ENCODE results near the gene TAF1.

DNA sequence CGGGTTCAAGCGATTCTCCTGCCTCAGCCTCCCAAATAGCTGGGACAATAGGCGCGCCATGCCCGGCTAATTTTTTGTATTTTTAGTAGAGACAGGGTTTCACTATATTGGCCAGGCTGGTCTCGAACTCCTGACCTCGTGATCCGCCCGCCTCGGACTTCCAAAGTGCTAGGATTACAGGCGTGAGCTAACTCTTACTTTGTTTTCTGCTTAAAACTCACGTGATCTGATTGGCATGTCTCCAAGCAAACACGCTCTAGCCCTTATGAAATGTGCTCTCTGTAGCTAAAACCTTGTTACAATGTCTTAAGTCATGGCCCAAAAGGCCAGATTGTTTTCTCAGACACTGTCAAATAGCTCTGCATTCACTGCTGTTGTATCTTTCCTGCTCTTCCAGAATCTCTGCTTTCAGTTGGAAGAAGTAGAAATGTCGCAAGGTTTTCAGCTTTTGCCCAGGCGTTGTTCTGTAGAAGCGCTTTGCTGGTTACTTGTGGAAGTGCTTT is 127.0 kb downstream of the TAF1 start:
- TF ChIP-seq, protein P1, sequence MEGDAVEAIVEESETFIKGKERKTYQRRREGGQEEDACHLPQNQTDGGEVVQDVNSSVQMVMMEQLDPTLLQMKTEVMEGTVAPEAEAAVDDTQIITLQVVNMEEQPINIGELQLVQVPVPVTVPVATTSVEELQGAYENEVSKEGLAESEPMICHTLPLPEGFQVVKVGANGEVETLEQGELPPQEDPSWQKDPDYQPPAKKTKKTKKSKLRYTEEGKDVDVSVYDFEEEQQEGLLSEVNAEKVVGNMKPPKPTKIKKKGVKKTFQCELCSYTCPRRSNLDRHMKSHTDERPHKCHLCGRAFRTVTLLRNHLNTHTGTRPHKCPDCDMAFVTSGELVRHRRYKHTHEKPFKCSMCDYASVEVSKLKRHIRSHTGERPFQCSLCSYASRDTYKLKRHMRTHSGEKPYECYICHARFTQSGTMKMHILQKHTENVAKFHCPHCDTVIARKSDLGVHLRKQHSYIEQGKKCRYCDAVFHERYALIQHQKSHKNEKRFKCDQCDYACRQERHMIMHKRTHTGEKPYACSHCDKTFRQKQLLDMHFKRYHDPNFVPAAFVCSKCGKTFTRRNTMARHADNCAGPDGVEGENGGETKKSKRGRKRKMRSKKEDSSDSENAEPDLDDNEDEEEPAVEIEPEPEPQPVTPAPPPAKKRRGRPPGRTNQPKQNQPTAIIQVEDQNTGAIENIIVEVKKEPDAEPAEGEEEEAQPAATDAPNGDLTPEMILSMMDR (IDR thresholded peaks at IDR 0.05) = no peak
- no peak for TF ChIP-seq POLR2A (IDR thresholded peaks at IDR 0.05)
